Measurements from ENCODE around the gene ARID5A.
"Not testable (repeated sequence)": the region's sequence is repeated elsewhere in the genome, so short reads cannot be mapped to it uniquely, and the experiment has no call there.

Gene ARID5A

DNA sequence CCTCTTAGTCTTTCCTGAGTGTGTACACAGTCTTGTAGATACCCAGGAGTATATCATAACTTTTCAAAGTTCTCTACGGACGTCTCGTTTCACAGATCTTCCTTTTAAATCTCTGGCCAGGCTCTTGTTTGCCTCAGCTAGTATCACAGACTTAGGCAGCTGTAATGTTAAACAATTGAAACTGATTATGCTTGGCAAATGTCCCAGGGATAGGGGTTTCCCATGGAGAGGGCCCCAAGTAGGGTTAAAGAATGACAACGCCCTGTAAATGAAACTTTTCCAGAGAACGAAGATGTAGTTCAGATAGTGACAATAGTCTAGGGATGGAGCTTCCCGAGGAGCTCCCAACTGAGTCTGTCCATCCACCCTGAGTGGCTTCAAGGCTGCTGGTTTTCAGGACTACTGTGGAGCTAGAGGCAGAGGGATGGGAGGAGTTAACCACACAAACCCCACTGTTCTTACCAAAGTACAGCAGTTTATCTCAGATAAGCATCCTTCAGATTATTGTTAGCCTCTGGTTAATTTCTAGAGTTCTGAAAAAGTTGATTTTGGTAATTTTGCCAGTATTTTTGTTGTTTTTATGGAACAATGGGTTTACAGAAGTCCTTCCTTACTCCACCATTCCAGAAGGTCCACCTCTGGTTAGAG, 40.4 kb upstream of the ARID5A start:
- DNase-seq (ENCODE audit: low read depth) = no peak

GRCh38 chr2:96498021-96498431, 38.5 kb upstream of the ARID5A start:
- H3K4me3 ChIP-seq (ENCODE audit: low read depth, low read length) = no peak overlapping the region
- TF ChIP-seq, protein P1, sequence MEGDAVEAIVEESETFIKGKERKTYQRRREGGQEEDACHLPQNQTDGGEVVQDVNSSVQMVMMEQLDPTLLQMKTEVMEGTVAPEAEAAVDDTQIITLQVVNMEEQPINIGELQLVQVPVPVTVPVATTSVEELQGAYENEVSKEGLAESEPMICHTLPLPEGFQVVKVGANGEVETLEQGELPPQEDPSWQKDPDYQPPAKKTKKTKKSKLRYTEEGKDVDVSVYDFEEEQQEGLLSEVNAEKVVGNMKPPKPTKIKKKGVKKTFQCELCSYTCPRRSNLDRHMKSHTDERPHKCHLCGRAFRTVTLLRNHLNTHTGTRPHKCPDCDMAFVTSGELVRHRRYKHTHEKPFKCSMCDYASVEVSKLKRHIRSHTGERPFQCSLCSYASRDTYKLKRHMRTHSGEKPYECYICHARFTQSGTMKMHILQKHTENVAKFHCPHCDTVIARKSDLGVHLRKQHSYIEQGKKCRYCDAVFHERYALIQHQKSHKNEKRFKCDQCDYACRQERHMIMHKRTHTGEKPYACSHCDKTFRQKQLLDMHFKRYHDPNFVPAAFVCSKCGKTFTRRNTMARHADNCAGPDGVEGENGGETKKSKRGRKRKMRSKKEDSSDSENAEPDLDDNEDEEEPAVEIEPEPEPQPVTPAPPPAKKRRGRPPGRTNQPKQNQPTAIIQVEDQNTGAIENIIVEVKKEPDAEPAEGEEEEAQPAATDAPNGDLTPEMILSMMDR (IDR thresholded peaks at IDR 0.05; ENCODE audit: insufficient read depth, low read depth, low read length, missing control alignments) = no peak
- DNase-seq (ENCODE audit: low read depth) = no peak

More for the DNA sequence above, 40.4 kb upstream of the ARID5A start:
- no peak overlapping the region for H3K4me3 ChIP-seq (ENCODE audit: low read depth, low read length)
- TF ChIP-seq, protein P1 (IDR thresholded peaks at IDR 0.05; ENCODE audit: insufficient read depth, low read depth, low read length, missing control alignments) = no peak

DNA sequence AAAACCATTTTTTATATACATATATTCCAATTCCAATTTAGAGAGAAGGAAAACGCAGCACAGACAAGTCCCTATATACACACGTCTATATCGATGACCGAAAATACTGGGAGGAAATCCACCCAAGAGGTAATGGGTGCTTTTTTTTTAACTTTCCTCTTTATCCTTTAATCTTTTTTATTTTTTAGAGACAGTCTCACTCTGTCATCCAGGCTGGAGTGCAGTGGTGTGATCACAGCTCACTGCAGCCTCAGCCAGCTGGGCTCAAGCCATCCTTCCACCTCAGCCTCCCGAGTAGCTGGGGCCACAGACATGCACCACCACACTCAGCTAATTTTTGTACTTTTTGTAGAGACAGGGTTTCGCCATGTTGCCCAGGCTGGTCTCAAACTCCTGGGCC, 37.9 kb upstream of the ARID5A start:
- H3K4me3 ChIP-seq (ENCODE audit: low read depth, low read length); DNase-seq (ENCODE audit: low read depth): not testable (repeated sequence)

GRCh38 chr2:96499061-96499960, 37.2 kb upstream of the ARID5A start:
- no peak for DNase-seq (ENCODE audit: low read depth)
- H3K4me3 ChIP-seq (ENCODE audit: low read depth, low read length) = no peak overlapping the region
- TF ChIP-seq, protein P1 (IDR thresholded peaks at IDR 0.05; ENCODE audit: insufficient read depth, low read depth, low read length, missing control alignments) = no peak

DNA sequence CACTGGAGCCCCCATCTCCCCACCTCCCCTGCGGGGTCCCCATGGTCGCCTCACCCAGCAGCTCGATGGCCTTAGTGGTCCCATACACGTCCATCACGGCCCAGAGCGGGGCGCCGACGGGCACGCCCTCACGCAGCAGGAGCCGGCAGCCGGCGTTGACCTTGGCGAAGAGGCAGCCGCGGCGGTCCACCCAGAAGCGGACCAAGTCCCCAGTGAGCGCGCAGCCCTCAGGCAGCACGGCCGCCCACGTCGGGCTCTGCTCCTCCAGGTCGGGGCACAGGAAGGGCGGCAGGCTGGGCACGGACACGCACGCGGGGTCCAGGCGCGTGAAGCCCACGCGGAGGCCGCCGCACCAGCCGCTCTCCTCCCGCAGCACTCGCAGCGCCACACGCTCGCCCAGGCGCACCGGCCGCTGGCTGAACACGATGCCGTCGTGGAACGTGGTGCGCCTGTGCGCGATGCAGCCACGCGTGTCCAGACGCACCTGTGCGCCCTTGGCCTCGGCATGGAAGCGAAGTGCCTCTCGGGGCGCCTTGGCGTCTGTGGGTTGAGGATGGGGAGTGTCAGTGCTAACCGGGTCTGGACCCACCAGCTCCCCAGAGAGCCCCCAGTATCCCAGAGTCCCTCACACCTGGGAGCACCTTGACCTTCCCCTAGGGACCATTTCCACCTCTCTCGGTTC, 36.0 kb upstream of the ARID5A start:
- no peak for DNase-seq (ENCODE audit: low read depth)
- TF ChIP-seq, protein P1 (IDR thresholded peaks at IDR 0.05; ENCODE audit: insufficient read depth, low read depth, low read length, missing control alignments) = no peak
- no peak overlapping the region for H3K4me3 ChIP-seq (ENCODE audit: low read depth, low read length)

GRCh38 chr2:96501471-96501874, 35.1 kb upstream of the ARID5A start:
- peak; percentile 81 for DNase-seq (ENCODE audit: low read depth)
- TF ChIP-seq, protein P1 (IDR thresholded peaks at IDR 0.05; ENCODE audit: insufficient read depth, low read depth, low read length, missing control alignments) = no peak
- H3K4me3 ChIP-seq (ENCODE audit: low read depth, low read length) = no peak overlapping the region
